Naive thymus-derived CD4-positive, alpha-beta T cell (primary cell): ENCODE data around the gene CFAP73. TPM values are rescaled to one million over a fixed set of nuclear protein-coding genes. Genes with fewer than 3 reads are reported as not detected.

ENCODE experiments used
- ATAC-seq: fragments of 150-1000 bp; cut with Tn5 transposase; 2 replicates; pipeline ENCODE4 v1.10.0; 2021; ENCODE audit warnings: mild to moderate bottlenecking, moderate library complexity
- CTCF ChIA-PET: fragments of 350-600 bp; sonication (Branson Sonifier 250); formaldehyde crosslinking; loops from one replicate; lab custom pipeline; 2021; ENCODE audit warnings: antibody characterized with exemption; lab: Charles Lee
- POLR2A ChIA-PET: fragments of 350-600 bp; sonication (Branson Sonifier 250); formaldehyde crosslinking; loops from one replicate; lab custom pipeline; 2021; ENCODE audit warnings: antibody characterized with exemption, inconsistent platforms; lab: Charles Lee
- DNase-seq, 9 donors: peaks; one replicate each; pipeline versions ENCODE4 v3.0.0 to v3.0.0-alpha.2; 2020 to 2022; ENCODE audit warnings: mixed read lengths in 1 of 9
- H3K27ac ChIP-seq: one replicate; pipeline ENCODE4 v1.7.0; 2013; ENCODE audit warnings: mild to moderate bottlenecking, low read depth, low read length, moderate library complexity
- H3K27me3 ChIP-seq, 2 donors: one replicate each; pipeline ENCODE4 v1.7.0; 2013; ENCODE audit warnings: low read length in 2 of 2, mild to moderate bottlenecking in 2 of 2, moderate library complexity in 2 of 2; ENCODE audit not compliant: control insufficient read depth in 2 of 2, insufficient read depth in 2 of 2
- H3K36me3 ChIP-seq, 3 experiments: 1 replicate in 2 of 3; 2 replicates in 1 of 3; pipeline ENCODE4 v1.7.0; 2013; ENCODE audit warnings: low read length in 3 of 3, mild to moderate bottlenecking in 3 of 3, moderate library complexity in 1 of 3; ENCODE audit not compliant: insufficient read depth in 3 of 3, control insufficient read depth in 2 of 3
- H3K4me1 ChIP-seq, 2 donors: one replicate each; pipeline ENCODE4 v1.7.0; 2013; ENCODE audit warnings: low read length in 2 of 2, mild to moderate bottlenecking in 2 of 2, moderate library complexity in 1 of 2; ENCODE audit not compliant: control insufficient read depth in 2 of 2, insufficient read depth in 2 of 2
- H3K4me3 ChIP-seq: 2 replicates; pipeline ENCODE4 v1.7.0; 2013; ENCODE audit warnings: mild to moderate bottlenecking, low read length
- H3K9me3 ChIP-seq, 3 experiments: 1 replicate in 2 of 3; 2 replicates in 1 of 3; pipeline ENCODE4 v1.7.0; 2013; ENCODE audit warnings: low read length in 3 of 3; ENCODE audit not compliant: control insufficient read depth in 2 of 3
- H3K27ac Mint-ChIP-seq, 9 donors: one replicate each; pipeline ENCODE4 v1.8.0; 2020 to 2022; ENCODE audit warnings: mixed read lengths in 9 of 9, mild to moderate bottlenecking in 8 of 9, moderate library complexity in 5 of 9, inconsistent platforms in 2 of 9
- H3K27me3 Mint-ChIP-seq, 5 donors: one replicate each; pipeline ENCODE4 v1.8.0; 2021 to 2022; ENCODE audit warnings: mixed read lengths in 5 of 5, mild to moderate bottlenecking in 1 of 5
- H3K36me3 Mint-ChIP-seq, 5 donors: one replicate each; pipeline ENCODE4 v1.8.0; 2020 to 2022; ENCODE audit warnings: mixed read lengths in 5 of 5, mild to moderate bottlenecking in 3 of 5, inconsistent platforms in 1 of 5
- H3K4me1 Mint-ChIP-seq, 7 donors: one replicate each; pipeline ENCODE4 v1.8.0; 2020 to 2022; ENCODE audit warnings: mixed read lengths in 7 of 7, mild to moderate bottlenecking in 3 of 7, inconsistent platforms in 1 of 7
- H3K4me3 Mint-ChIP-seq, 10 donors: one replicate each; pipeline ENCODE4 v1.8.0; 2020 to 2022; ENCODE audit warnings: mild to moderate bottlenecking in 10 of 10, mixed read lengths in 10 of 10, moderate library complexity in 6 of 10, inconsistent platforms in 2 of 10
- H3K9me3 Mint-ChIP-seq, 11 donors: one replicate each; pipeline ENCODE4 v1.8.0; 2020 to 2022; ENCODE audit warnings: mixed read lengths in 11 of 11, mild to moderate bottlenecking in 4 of 11, inconsistent platforms in 1 of 11, moderate library complexity in 1 of 11
- intact Hi-C, 2 donors: fragments of 100-400 bp; cut with micrococcal nuclease; formaldehyde crosslinking; loops; one replicate each; pipeline ENCODE4 v1.15.1; 2023
- polyA plus RNA-seq, 2 donors: library from polyadenylated mRNA; unstranded; fragments of 300-500 nt; fragmentation: Illumina TruSeq; gene quantifications; one replicate each; pipeline ENCODE4 v1.2.3, GENCODE V29; 2021
- total RNA-seq, 6 experiments: library from RNA in 5 of 6; stranded (reverse) in 5 of 6; gene quantifications; 1 replicate in 5 of 6; 2 replicates in 1 of 6; pipeline ENCODE4 v1.2.3 and lab custom pipeline; 2021 to 2026

Gene CFAP73
- total and polyA plus RNA-seq, 7 experiments from 2014 or later: 0.29 to 0.88 (median 0.48) TPM; not detected in 4

DNA sequence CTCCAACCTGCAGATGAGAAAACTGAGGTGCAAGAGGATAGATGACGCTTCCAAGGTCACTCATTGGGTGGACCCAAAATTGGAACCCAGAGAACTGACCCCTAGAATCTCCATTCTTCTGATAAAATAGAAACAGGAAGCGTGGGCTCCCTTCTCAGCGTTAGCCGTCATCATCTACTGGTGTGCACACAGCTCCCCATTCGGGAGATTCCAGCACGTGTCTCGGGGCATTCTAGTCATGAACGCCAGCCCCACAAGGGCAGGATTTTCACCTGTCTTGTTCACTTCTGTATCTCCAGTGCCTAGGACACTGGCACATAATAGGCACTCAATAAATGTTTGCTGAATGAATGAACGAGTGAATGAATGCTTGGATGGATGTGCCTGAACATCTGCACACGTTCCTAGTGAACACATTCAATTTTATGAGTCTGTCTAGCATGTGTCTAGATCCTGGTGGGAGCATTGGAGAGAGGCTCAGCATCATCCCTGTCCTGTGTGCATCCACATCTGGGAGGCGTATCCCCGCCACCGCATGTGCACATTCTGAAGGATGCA is 44.5 kb upstream of the CFAP73 start:
- H3K9me3 ChIP-seq: no peaks in the 10 kb centered on the region
- ChIA-PET CTCF (interaction anchor here (0.6 kb wide), 1 partner anchor 37 kb away, joined by 3 read pairs; no protein-coding TSS in a partner anchor), POLR2A (no interaction called here)
- H3K4me3 ChIP-seq: no peak overlapping the region
- H3K36me3 ChIP-seq: no peaks in the 10 kb centered on the region
- Mint-ChIP-seq H3K27ac (peak overlapping the region in 4 of 9 donors; percentile 60 to 92 (median 82)), H3K4me3 (peak overlapping the region in 8 of 10 donors; percentile 16 to 91 (median 76)), H3K36me3 (no peaks in the 10 kb centered on the region), H3K9me3 (peaks cover 0 to 1% (median 0%) of the 10 kb centered on the region in 11 donors), H3K27me3 (no peaks in the 10 kb centered on the region), H3K4me1 (peaks cover 7 to 26% (median 14%) of the 10 kb centered on the region in 7 donors)
- DNase-seq (no peak), ATAC-seq (no peak)
- intact Hi-C loops: no loop called here
- H3K27me3 ChIP-seq: no peaks in the 10 kb centered on the region
- no peak overlapping the region for H3K27ac ChIP-seq
- peaks cover 6 to 7% of the 10 kb centered on the region in 2 donors for H3K4me1 ChIP-seq

DNA sequence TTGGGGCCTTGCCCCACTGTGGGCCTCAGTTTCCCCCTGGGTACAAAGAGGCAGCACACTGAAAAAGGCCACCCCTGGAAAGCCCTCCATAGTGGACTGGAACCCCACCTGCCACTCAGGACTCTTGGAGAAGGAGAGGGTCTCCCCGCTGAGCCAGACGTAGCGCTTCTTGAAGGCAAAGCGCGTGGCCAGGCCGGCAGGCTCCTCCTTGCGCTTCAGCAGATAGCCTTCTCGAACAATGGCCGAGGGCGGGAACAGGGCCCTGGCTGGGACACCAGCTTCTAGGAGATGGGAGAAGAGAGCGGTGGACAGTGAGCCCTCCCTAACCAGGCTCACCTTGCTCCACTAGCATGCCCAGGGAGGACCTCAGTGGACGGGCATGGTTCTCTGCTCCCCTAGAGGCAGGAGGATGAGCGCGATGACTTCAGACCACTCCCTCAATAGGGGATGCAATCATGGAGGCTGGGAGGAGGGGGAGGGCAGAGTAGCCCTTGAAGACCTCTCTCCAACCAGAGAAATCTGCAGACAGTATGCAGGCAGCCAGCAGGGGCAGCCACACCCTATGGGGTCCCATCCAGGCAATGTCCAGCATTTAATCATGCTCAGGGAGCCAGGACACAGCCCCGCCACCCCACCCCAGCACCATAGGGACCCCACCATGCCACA is 43.8 kb upstream of the CFAP73 start:
- intact Hi-C loops: no loop called here
- peak overlapping the region in 1 of 10 donors; percentile 86 for H3K4me3 Mint-ChIP-seq

DNA sequence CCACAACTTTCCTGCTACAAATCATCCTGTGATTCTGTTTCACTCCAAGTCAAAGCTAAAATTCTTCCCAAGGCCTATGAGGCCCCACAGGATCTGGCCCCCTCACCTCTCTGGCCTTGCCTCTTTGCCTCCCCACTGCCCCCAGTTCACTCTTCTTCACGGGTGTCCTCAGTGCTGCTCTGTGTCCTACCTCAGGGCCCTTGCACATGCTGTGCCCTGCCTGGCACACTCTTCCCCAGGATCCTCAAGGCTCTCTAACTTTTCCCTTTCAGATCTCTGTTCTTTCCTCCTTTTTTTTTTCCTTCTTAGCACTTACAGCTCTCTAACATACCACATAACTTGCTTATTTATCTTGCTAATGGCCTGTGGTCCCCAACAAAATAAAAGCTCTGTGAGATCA is 43.2 kb upstream of the CFAP73 start:
- intact Hi-C loops: no loop called here
- Mint-ChIP-seq H3K27ac (peak overlapping the region in 3 of 9 donors; percentile 25 to 66 (median 52)), H3K36me3 (no peaks in the 10 kb centered on the region), H3K4me3 (peak overlapping the region in 1 of 10 donors; percentile 3), H3K4me1 (peaks cover 8 to 31% (median 18%) of the 10 kb centered on the region in 7 donors), H3K9me3 (peaks cover 0 to 1% (median 0%) of the 10 kb centered on the region in 11 donors), H3K27me3 (no peaks in the 10 kb centered on the region)
- H3K27ac ChIP-seq: no peak overlapping the region
- DNase-seq (no peak), ATAC-seq (no peak)
- H3K9me3 ChIP-seq: no peaks in the 10 kb centered on the region
- H3K27me3 ChIP-seq: no peaks in the 10 kb centered on the region
- peaks cover 6 to 7% of the 10 kb centered on the region in 2 donors for H3K4me1 ChIP-seq
- H3K36me3 ChIP-seq: no peaks in the 10 kb centered on the region
- ChIA-PET CTCF (no interaction called here), POLR2A (no interaction called here)
- H3K4me3 ChIP-seq: no peak overlapping the region

More for the DNA sequence above, 43.8 kb upstream of the CFAP73 start:
- H3K27me3 Mint-ChIP-seq: no peaks in the 10 kb centered on the region
- Histone ChIP-seq H3K27ac (no peak overlapping the region), H3K27me3 (no peaks in the 10 kb centered on the region), H3K4me1 (peaks cover 6 to 7% of the 10 kb centered on the region in 2 donors), H3K36me3 (no peaks in the 10 kb centered on the region), H3K9me3 (no peaks in the 10 kb centered on the region), H3K4me3 (no peak overlapping the region)
- no peaks in the 10 kb centered on the region for H3K36me3 Mint-ChIP-seq
- peak overlapping the region in 2 of 9 donors; percentile 51 to 75 for H3K27ac Mint-ChIP-seq
- H3K9me3 Mint-ChIP-seq: peaks cover 0 to 1% (median 0%) of the 10 kb centered on the region in 11 donors
- ChIA-PET POLR2A (no interaction called here), CTCF (no interaction called here)
- peaks cover 8 to 31% (median 18%) of the 10 kb centered on the region in 7 donors for H3K4me1 Mint-ChIP-seq
- ATAC-seq (no peak), DNase-seq (no peak)

DNA sequence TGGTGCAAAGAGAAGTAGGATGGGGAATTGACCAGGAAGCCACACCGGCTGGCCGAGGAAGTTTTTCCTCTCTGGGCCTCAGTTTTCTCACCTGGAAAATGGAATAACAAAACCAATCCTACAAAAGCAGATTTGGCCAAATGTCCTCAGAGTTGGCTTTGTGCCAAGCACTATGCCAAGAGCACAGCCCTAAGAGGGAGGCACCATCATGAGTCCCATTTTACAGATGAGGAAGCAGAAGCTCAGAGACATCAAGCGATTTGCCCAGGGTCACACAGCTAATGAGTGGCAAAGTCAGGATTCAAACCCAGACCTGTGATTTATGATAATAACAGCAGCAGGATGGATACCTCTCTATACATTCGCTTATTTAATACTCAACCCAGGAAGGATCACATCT is 41.2 kb upstream of the CFAP73 start:
- Histone ChIP-seq H3K4me3 (no peak overlapping the region), H3K9me3 (no peaks in the 10 kb centered on the region), H3K36me3 (no peaks in the 10 kb centered on the region), H3K27ac (no peak overlapping the region), H3K27me3 (no peaks in the 10 kb centered on the region), H3K4me1 (peaks cover 5 to 6% of the 10 kb centered on the region in 2 donors)
- POLR2A ChIA-PET: no interaction called here
- Mint-ChIP-seq H3K27ac (peak overlapping the region in 2 of 9 donors; percentile 40 to 86), H3K27me3 (peaks cover 0 to 3% (median 0%) of the 10 kb centered on the region in 5 donors), H3K36me3 (no peaks in the 10 kb centered on the region), H3K4me1 (peaks cover 8 to 26% (median 18%) of the 10 kb centered on the region in 7 donors), H3K9me3 (peaks cover 0 to 2% (median 0%) of the 10 kb centered on the region in 11 donors), H3K4me3 (no peak overlapping the region)
- ATAC-seq (no peak), DNase-seq (no peak)
- CTCF ChIA-PET: no interaction called here
- intact Hi-C loops: no loop called here

DNA sequence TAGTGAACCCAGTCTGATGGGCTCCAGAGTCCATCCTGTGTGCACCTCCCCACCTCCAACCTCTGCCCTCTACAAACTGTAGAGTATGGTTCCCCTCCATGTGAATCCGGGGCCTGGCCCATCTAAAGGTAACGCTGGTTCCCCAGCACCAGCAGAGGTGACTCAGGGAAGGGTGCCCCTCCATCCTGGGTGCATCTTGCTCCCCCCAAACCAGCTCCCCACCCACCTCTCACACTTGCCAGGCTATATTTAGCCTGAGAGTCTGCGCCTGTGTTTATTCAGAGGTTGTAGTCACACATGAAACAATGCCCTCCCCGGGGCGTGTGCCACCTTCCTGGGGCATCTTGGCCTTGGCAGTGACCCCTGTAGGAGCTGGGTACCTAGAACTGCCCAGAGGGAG is 40.2 kb upstream of the CFAP73 start:
- Mint-ChIP-seq H3K4me1 (peaks cover 0 to 18% (median 15%) of the 10 kb centered on the region in 7 donors), H3K9me3 (peaks cover 0 to 2% (median 0%) of the 10 kb centered on the region in 11 donors), H3K4me3 (no peak overlapping the region), H3K27me3 (peaks cover 0 to 3% (median 0%) of the 10 kb centered on the region in 5 donors), H3K27ac (peak overlapping the region in 1 of 9 donors; percentile 24), H3K36me3 (no peaks in the 10 kb centered on the region)
- ChIA-PET CTCF (no interaction called here), POLR2A (no interaction called here)
- no peak for ATAC-seq
- DNase-seq: no peak
- no peaks in the 10 kb centered on the region for H3K9me3 ChIP-seq
- no peak overlapping the region for H3K4me3 ChIP-seq
- intact Hi-C loops: no loop called here
- no peaks in the 10 kb centered on the region for H3K27me3 ChIP-seq
- no peaks in the 10 kb centered on the region for H3K36me3 ChIP-seq
- peaks cover 0 to 6% of the 10 kb centered on the region in 2 donors for H3K4me1 ChIP-seq
- no peak overlapping the region for H3K27ac ChIP-seq

DNA sequence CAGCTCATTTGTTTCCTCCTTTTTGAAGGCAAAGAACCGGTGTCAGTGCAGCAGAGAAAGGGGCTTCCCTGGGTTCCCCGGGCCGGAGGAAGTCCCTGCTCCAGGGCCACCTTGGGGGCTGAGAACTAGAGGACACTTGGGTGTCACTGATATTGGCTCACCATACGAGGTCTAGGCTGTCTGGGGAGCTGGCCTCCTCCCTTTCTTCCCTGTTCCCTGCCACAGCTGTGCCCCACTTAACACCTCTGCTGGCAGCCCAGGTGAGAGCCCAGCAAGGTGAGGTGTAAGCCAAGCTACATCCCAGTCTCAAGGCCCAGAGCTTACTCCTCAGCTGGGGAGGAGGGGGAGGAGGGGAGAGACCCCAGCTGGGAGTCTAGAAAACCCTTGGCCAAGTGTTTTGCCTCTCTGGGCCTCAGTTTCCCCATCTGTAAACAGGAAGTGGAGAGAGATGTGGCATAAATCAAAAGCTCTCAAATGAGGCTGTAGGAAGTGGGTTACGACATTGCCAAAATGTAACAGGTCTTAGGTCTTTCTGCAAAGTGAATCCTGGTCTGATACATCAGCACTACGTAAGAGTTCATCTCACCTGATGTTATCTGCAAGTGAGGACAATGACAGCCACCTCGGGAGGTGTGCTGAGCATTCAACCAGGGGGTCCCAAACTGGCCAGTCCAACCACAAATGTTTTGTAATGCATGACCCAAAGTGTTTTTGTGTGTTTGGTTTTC is 39.5 kb upstream of the CFAP73 start:
- DNase-seq (no peak), ATAC-seq (peak; percentile 34)
- H3K4me1 Mint-ChIP-seq: peaks cover 0 to 14% (median 10%) of the 10 kb centered on the region in 7 donors
- no peaks in the 10 kb centered on the region for H3K36me3 Mint-ChIP-seq
- H3K9me3 ChIP-seq: no peaks in the 10 kb centered on the region
- POLR2A ChIA-PET: no interaction called here
- no peaks in the 10 kb centered on the region for H3K27me3 ChIP-seq
- peaks cover 0 to 2% (median 0%) of the 10 kb centered on the region in 11 donors for H3K9me3 Mint-ChIP-seq
- no peak overlapping the region for H3K27ac ChIP-seq
- H3K4me3 Mint-ChIP-seq: no peak overlapping the region
- H3K36me3 ChIP-seq: no peaks in the 10 kb centered on the region
- intact Hi-C loops: no loop called here
- no peak overlapping the region for H3K4me3 ChIP-seq
- H3K27ac Mint-ChIP-seq: peak overlapping the region in 3 of 9 donors; percentile 1 to 68 (median 24)
- CTCF ChIA-PET: no interaction called here
- peaks cover 0 to 6% of the 10 kb centered on the region in 2 donors for H3K4me1 ChIP-seq
- peaks cover 0 to 3% (median 0%) of the 10 kb centered on the region in 5 donors for H3K27me3 Mint-ChIP-seq
